ENCODE measurements around the gene UVSSA.

Gene UVSSA

DNA sequence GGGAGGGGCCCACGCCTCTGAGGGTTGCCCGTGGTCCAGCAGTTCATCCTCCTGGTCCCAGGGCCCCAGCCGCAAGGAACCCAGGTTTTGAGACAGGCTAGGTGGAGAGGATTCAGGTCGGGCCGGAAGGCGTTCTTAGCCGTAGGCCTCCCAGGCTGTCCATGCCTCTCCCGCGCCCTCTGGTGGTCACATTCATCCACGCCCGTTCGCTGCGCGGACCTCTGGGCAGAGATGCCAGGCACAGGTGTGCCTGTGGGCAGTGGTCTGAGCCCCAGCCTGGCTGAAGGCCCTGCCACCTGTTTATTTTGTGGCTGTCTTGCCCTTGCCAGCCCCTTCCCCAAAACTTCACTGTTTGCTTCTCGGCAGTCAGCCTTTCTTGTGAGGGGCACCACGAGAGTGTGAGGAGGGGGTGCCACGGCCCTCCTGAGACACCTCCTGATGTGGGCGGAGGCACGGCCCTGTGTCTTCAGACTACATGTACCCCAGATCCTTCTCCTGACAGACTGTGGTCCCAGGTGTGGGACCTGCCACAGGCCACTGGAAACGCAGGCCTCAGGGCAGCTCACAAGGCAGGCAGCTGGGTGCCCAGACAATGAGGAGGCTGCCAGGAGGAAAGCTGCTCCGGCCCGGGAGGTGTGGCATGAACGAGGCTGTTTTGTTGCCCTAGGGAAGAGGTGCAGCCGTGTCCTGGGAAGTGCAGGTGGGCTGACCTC lies 5.0 kb downstream of the UVSSA start:
- peak; percentile 66 for DNase-seq

DNA sequence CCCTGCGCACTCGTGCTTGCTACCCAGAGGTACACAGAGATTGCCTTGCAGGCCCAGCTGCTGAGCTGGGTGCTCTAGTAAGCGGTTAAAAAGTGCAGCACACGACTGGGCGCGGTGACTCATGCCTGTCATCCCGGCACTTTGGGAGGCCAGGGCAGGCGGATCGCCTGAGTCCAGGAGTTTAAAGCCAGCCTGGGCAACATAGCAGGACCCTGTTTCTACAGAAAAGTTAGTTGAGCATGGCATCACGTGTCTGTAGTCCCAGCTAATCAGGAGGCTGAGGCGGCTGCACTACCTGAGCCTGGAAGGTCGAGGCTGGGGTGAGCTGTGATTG lies 5.5 kb downstream of the UVSSA start:
- DNase-seq = no peak

DNA sequence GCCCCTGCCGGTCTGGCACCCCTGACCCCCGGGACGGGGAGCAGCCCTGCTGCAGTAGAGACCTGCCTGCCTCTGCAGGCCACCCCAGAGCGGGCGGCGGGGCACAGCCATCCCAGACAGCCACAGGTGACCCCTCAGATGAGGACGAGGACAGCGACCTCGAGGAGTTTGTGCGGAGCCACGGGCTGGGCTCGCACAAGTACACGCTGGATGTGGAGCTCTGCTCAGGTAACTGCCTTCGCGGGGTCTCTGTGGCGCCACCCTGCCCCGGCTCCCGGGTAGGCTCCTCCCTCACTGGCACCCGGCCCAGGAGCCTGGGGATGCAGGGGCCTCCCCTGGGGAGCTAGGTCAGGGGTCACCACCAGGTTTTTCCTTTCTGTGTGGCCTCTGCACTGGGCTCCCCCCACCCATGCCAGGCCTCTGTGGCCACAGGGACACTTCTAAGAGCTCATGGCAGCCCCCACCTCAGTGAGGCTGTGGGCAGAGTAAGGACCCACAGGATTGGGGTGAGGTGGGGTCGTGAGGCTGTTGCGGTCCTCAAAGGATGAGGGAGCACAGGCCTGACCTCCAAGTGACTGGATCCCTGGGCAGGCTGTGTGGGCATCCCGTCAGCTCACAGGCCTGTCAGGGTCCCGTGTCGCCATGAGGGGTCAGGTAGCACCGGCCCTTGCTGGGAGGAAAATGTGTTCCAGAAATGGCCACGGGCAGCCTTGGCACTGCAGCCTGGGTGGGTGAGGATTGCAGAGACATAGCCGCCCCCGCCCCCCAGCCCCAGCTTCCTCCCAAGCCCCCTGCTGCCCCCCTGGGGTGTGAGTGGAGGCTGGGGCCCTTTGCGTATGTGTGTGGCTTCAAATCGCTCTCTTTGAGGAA lies 6.4 kb downstream of the UVSSA start:
- no peak for DNase-seq

DNA sequence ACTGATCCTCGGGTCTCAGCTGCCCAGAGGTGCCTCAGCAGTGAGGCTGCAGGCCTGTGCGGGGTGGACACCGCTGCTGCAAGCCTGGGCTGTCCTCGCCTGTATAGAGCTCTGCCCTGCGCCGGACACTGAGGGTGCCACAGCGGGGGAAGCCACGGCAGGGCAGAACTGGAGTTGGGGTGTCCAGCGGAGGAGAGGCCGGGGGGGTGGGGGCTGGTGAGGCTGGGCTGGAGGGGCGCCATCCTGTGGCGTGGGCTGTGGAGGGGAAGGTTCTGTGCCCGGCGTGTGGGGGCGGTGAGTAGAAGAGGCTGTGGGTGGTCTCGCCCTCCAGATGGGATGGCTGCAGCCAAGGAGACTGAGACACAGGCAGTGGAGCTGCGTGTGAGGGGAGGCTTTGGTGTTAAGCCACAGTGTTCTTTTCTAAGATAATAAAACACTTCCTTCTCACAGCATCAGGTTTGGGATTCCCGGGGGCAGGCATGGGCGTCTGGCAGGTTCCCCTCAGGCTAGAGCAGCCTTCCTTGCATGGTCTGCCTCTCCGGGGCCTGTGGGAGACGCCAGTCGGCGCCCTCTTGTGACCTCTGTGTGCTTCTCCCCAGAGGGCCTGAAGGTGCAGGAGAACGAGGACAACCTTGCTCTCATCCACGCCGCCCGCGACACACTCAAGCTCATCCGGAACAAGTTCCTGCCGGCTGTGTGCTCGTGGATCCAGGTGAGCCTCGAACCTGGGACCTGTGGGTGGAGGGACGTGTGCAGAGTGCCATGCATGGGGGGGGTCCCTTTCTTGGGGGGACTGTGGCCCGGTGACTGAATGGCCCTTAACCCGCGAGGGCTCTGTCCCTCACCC lies 7.4 kb downstream of the UVSSA start:
- no peak for DNase-seq

DNA sequence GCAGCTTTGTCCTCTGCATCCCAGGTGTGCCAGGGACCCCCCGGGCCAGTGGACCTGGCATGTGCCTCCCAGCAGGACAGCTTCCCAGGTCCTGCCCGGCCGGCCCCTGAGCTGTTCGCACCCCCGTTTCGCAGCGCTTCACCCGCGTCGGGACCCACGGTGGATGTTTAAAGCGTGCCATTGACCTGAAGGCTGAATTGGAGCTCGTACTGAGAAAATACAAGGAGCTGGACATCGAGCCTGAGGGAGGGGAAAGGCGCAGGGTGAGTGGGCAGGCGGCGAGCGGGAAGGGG lies 7.9 kb downstream of the UVSSA start:
- DNase-seq = no peak

DNA sequence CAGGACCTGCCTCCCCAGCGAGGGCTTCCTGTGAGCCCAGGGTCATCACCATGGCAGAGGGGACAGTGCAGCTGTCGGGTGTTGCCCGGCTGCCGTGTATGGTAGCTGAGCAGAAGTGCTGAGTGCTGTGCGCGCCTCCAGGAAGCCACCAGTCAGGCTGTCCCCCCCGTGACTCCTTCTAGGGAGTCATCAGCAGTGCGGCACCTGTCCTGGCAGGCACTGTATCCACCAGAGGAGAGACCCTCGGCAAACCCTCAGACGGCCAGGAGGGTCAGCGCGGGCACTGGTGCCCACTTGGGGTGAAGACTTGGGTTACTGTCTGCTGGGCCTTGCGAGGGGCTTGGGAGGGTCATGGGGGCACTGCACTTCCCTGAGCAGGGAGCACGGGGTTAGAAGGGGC lies 8.4 kb downstream of the UVSSA start:
- no peak for DNase-seq

DNA sequence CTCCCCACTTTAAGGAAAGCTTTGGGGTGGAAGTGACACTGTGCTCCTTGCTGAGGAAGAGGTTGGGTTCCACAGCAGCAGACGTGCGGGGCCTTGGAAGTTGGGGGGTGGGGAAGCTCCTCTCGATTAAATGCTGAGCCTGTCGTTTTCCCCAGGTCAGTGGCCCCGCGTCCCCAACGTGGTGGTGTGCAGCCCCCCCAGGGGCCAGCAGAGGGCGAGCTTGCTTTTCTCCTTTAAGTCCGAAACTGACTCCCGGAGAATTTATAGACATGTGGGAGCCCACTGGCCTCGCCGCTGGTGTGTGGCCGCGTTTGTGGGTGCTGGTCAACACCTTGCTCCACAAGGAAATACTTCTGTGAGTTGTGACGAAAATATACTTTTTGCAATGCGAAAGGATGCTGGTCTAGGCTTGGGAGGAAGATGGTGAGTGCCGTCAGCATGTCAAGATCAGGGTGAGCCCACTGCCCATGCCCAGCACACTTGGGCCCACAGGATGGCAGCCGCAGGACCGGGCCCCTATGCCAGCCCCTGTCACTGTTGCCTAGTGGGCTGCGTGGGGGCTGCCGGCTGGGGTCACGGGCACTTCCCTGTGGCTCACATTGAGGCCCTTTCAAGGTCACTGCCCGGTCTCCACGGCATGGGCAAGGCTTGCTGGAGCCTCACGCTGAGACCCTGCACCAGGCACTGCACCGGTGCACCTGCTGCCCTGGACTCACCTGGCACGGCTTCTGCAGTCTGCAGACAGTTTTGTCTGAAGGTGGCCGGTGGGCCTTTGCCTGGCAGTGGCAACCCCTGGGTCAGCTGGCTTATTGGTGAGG lies 9.4 kb downstream of the UVSSA start:
- DNase-seq = peak; percentile 51

DNA sequence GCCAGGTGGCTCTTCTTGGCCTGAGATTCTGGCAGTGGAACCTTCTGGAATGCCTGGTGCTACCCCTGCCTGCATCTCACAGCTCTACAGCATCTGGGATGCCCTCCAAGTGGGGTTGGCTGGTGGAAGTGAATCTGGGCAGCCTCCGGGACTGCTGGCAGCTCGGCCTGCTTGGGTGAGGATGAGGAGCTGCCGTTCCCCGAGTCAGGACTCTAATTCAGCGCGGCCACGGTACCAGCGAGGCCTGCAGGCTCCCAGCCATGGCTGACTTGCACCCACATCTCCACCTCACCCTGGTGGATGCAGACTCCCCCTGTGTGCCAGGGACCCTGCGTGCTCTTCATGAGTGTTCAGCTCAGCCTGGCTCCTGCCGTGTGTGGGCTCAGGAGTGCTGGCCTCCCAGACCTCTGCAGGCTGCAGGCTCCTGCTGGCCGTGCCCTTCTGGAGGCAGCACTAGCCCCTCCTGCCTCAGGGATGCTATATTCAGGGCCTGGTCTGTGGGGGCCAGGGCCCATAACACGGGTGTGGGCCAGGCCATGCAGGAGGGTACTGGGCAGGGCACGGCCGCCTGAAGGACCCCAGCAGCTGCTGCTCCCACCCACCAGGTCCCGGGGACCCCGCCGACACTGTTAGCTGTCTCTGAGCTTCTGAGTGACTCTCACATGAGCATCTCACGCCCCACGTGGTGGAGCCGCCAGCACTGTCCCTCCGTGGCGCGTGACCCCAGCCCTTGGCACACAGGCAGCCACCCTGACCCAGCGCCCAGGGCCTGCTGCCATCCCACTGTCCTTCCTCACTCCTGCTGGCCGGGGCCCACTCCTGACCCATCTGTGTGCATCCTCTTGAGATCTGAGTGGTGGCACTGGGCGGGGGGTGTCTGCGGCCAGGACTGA lies 10.6 kb downstream of the UVSSA start:
- DNase-seq = no peak

DNA sequence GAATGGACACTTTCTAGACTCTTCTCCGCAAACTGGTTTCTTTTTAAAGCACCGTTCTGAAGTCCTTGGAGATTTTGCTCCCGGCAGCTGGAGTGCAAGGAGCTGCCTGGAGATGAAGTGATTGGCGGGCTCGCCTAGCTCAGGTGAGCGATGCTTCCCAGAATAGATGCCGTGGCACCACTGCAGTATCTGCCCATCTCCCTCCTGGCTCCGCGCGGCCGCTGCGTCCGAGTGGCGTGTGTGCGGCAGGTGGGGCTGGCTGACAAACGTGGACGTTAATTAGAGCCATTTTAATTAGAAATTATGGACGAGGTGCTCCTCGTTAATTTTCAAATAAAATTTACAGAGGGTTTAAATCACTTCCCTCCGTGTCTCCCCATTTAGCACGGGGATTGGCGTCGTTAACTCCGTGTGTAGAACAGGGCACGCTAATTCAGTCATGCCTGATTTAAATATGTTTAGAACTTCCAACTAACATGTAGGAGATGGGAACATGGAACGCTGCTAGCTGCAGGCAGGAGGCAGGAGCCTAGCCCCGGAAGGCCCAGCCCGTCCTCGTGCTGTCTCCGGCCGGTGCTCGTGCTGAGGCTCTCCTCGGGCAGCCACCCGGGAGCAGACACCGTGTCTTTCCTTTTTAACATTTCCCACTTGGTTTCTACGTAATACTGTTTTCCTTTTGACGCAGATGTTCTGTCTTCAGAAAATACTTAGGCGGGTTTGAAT lies 11.6 kb downstream of the UVSSA start:
- no peak for DNase-seq

DNA sequence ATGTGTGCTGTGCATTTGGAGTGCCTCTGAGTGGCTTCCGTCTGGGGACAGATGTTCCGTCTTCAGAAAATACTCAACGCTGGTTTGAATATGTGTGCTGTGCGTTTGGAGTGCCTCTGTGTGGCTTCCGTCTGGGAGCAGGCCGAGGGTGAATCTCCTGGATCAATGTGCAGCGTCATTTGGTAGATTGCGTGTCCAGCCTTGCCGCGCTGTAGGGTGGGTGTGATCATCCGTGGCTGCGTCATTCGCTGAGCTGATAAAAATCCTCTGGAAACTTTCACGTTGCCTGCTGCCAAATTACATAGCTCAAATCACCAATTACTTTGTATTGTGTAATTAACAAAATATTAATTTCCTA lies 12.1 kb downstream of the UVSSA start:
- DNase-seq = no peak

DNA sequence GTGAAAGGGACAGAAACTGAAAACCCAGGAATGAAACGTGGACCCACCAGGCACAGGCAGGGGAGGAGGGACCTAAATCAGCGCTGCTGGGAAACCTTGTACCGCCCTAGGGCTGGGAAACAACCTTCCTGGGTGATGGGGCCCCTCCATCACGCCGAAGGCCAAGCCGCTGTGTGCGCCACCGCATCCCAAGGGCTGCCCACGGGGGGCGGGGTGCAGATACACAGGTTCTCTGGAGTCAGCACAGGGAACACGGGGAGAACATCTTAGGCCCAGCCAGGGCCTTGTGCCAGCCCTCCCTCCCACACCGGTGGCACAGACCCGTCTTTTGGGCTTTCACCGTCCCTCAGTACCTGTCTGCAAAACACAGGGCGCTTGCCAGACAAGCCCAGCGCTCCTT lies 13.0 kb downstream of the UVSSA start:
- no peak for DNase-seq

DNA sequence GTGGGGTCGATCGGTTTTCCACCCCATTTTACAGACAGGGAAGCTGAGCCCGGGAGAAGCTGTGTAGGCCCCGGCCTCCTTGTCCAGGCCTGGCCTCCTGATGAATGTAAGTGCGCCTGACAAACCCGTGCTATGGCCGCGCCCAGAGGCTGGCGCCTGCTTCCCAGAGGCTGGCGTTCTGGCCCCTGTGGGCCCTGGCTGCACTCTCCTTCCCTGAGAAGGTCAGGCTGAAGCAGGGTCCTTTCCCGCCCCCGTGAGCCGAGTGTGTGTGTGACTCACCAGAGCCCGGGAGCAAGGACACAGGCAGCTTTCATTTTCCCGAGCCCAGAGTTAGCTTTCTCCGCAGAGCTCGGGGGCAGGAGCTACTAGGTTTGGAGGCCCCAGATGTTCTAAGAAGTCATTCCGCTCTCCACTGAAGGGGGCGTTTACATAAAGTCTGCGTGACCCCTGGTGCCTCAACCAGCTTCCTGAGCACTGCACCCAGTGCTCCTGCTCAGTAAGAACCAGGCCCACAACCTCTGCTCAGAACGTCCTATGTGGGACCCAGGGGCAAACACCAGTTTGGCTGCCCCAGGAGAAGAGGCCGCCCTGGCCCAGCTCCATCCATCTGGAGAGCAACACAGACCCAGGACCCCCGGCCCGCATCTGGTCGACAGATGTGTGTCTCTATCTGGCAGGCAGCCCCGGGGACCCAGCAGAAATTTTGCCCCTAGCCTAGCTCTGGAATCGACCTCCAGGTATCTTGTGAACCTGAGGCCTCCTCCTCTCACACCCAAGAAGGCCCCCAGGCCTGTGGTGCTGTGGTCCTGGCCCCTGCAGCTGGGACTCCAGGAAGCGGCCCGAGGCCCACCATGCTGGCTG lies 13.6 kb downstream of the UVSSA start:
- DNase-seq = no peak

DNA sequence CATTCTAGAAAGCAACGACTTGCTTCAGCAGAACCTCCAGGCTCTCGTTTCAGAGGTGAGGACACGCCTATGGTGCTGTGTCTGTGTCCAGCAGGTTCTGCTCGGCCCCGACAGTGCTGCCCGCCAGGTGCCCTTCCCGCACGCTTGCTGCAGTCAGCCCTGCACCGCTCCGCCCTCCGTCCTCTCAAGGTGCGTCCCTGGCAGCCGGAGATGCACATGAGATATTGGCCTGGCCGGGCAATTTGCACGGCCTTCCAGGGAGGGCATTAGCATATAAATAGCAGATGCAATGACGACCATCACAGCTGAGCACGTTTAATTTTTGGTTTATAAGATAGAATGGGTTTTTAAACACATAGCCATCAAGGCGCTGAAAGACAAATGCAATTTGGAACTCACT lies 14.4 kb downstream of the UVSSA start:
- no peak for DNase-seq

DNA sequence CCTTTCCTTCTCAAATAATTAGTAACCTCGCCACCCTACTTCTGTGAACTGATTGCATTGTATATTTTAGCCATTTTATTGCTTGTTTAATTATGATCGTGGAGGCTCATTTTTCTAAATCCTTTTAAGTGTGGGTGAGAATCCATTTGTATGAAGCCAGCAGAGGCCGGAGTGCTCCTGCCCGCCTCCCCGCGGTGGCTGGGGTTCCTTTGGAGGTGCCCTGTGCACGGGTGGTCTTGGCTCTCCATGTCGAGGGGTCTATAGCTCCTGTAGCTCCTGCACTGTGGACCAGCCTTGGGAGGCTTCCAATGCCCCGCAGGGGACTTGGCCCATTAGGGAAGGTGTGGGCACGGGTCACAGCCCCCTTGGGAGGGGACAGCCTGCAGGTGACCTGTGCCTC lies 15.0 kb downstream of the UVSSA start:
- no peak for DNase-seq

DNA sequence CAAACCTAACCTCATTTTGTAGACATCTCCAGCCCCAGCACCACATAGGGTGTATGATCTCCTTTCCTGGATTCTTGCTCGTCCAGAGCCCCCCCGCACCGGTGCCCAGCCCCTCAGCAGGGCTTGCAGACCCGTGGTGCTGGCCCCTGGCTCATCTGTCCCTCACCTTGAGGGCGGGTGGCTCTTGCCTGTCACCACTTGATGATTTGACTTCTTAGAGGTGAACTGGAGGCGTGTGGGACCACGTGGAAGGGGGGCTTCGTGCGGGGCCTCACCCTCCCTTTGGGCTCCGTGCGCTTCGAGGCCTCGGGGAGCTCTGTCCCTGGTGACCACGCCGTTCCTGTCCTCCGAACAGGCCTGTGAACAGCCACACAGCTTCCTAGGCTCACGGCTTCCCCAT lies 15.5 kb downstream of the UVSSA start:
- no peak for DNase-seq

DNA sequence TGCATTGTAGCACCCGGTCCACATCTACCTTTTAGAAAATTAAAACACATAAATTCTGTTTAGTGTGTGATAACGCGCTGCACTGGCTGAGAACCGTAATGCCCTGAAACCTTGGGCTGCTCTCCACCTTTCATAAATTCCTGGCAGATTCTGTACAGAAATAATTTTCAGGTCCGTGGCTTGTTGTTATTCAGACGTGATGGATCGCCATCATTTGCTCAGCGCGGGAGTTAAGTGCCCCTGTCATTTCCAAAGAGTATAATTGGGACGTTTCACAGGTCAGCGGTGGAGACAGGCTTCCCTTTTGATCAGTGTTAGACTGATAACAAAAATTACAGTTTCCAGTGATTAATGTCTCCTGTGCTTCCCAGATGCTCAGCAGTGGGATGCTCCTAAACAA lies 16.5 kb downstream of the UVSSA start:
- no peak for DNase-seq

DNA sequence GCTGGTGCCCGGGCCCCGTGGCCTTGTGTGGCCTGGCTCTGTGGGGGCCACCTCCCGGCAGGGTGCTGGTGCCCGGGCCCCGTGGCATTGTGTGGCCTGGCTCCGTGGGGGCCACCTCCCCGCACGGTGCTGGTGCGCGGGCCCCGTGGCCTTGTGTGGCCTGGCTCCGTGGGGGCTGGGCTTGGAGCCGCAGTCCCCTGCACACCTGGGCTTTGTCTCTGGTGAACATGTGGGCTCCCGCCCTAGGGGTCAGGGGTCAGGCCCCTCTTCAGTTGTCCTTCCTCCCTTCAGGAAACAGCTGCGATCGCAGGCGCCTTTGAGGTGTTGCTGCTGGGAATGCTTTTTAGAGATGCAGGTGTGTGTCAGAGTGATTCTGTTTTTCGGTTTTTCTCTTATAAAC lies 17.2 kb downstream of the UVSSA start:
- DNase-seq = no peak

DNA sequence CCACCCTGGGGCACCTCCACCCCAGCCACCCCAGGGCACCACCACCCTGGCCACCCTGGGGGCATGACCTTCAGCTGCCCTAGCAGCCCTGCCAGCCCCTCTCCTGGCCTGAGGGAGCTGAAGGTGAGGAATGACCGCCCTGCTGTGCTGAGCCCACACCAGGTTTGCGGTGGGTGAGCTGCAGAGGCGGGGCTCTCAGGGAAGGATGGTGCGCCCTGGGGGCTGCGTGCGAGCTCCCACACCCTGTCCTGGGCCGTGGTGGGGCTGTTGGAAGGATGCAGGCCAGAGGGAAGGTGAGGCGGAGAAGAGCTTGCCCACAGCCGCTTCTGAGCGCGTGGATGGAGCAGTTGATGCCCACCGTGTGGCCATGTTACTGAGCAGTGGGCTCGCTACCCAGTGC lies 17.7 kb downstream of the UVSSA start:
- no peak for DNase-seq

DNA sequence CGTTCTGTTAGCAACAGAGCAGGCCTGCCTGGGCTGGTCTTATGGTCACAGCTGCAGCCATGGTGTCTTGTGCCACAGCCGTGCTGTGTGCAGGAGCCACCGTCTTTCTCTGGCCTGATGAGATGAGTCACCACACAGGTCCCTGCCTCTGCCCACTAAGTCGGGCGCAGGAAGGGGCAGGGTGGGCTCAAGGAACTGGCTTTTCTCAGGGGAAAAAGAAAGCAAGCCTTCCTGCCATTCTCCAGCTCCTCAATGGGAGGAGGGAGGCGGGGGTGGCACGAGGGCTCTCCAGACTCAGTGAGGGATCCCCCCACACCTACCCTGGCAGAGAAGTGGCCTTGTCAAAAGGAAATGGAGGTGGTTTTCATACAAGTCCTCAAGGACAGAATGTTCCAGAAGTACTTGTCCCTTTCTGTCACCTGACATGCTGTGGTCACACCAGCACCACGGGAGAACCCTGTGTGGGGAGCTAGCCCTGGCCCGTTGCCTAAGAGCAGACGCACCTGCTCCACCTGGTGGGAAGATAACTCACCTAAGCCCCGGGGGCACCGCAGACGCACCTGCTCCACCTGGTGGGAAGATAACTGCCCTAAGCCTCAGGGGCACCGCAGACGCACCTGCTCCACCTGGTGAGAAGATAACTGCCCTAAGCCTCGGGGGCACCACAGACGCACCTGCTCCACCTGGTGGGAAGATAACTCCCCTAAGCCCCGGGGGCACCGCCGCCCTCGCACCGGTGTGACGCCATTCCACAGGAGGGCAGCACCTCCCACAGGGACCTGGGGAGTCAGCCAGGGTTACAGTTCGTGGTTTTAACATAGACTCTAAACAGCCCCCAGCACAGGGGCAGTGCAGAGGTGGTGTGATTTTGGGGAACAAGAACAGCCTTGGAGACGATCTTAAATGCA lies 18.5 kb downstream of the UVSSA start:
- DNase-seq = no peak

Measured in NCI-H1092 (cell line).